Umbilical cord (tissue), 2 donors: ENCODE measurements around the gene GNAS. TPM values are rescaled to one million over a fixed set of nuclear protein-coding genes. Genes with fewer than 3 reads are reported as not detected.
"Not testable (repeated sequence)": the region's sequence is repeated elsewhere in the genome, so short reads cannot be mapped to it uniquely, and the experiment has no call there.

Experiments
- DNase-seq: peaks from one replicate; pipeline ENCODE4 v3.0.0-alpha.2; 2015; ENCODE audit warnings: low spot score
- total RNA-seq: library from RNA; depleted of rRNA; stranded (reverse); fragments of >200 nt; gene quantifications from one replicate; pipeline ENCODE4 v1.2.3, GENCODE V29; 2014; ENCODE audit warnings: low replicate concordance; ENCODE audit not compliant: insufficient read depth

Gene GNAS
- total RNA-seq, 1 donor from 2014 or later, result 248 TPM

DNA sequence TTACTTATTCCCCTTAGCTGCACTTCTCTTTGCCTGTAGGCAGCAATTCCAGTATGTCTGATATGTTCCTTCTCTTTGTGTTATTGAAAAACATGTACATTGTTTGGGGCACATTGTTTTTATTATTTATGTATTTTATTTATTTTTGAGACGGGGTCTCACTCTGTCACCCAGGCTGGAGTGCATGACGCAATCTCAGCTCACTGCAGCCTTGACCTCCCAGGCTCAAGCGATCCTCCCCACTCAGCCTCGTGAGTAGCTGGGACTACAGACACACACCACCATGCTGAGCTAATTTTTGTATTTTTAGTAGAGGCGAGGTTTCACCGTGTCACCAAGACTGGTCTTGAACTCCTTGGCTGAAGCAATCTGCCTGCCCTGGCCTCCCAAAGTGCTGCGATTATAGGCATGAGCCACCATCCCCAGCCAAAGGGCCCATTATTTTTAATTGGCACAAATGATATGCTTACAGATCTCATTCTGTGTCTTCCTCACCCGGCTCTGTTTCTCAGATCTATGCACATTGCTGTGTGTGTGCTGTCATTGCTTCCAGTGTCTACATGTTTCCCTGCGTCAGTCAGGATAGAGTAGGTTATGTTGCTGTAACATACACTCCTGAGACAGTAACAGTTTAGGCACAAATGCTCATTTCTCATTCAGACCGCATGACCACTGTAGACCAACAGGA lies 74.4 kb downstream of the GNAS start:
- DNase-seq, result no peak

DNA sequence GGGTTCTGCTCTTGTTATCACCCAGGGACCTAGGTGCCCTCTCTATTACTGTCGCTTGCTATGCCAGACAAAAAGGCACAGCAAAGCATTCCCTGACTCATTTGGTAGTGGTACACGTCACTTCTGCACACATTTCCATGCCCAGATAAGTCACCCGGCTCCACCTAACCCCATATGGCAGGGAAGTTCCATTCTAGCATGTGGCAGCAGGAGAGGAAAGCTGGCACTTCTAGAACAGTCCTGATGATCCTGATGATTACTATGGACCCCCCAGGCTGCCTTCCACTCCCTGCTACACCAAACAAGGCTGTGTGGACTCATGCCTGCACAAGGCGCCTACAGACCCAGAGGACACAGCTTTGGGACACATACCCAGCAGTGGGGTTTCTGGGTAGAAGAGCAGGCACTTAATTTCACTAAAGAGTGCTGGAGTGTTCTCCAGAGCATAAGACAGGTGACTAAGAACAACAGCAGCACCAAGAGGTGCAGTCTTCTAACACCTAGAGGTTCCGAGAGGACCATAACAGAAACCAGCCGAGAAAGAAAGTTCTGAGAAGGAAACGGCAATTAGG lies 75.1 kb downstream of the GNAS start:
- no peak for DNase-seq

DNA sequence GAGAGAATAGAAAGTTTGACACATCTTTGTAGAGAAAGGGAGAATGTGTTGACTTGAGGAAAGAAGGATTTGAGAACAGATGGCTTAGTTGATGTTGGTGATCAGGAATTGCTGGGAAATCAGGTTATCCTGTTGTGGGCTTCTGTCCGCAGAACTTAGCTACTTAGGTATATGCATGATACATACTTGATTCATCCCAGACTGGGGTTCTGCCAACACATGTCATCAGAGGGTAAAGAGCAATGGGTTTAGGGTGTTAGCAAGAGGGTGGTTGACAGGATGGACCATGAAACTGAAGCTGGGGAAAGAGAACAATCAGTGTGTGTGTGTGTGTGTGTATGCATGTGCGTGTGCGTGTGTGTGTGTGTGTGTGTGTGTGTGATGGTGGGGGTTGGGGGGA lies 78.0 kb downstream of the GNAS start:
- DNase-seq, result no peak

DNA sequence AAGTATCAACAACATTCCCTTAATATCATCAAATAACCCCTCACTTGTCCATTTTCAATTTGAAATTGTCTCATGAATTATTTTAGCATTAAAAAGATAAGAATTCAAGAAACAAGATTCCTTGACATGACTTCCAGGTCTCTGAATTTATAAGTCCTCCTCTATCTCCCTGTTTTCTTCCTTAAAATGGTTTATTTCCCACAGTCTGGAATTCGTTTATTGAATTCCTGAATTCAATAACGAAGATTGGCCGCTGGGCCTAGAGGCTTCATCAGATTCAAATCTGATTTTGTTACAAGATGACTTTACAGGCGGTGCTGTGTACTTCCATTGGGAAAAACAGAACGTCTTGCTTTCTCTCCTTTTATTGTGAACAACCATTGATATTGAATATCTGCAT lies 79.7 kb downstream of the GNAS start:
- DNase-seq, result no peak

DNA sequence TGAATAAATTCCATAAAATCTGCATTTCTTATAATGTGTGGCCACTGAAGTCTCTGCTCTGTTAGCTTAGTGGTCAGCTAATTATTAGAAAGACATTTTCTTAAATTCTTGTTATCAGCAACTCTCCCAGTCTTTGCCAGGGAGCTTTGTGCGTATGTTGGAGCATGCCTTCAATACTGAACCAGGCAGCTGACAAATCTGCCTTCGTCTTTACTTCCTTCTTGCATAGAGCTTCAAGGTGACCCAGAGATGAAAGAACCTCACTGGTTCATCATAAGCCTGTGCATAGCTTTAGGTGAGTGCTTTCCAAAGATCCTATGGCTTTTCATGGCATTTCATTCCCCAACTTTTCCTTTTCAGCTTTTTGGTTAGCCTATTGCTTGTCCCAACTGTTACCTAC lies 85.6 kb downstream of the GNAS start:
- DNase-seq, result no peak

DNA sequence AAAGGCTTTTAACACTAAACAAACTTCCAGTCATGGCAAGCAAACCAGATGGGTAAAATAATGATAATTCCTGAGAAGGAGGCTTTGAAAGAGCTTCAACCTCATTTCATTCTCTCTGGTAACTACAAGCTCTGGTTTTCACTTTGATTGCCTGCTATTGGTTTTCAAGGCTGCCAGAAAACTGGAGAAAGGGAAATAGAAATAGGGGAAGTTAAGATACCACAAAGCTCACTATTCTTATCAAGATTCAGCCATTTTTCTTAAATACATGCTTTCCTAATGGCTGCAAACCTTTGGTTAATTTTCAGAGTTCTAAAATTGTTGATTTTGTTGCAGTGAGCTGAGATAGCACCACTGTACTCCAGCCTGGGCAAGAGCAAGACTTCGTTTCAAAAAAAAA lies 86.0 kb downstream of the GNAS start:
- no peak for DNase-seq

DNA sequence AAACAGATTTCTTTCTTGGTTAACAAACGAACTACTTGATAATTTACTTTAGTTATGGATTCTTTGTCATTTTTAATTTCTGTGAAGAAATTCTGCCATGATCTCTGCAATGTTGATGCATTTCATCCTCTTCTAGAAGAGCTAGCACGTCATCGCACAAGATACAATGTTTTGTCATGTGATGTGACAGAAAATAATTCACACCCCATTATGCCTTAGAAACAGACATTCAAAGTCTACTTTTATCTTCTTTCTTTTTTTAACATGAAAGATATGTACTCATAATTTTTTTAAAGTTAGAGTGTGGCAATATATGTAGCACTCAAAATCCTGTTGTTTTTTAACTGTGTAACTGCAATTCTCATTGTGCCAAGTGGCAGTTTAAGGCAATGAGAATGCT lies 89.0 kb downstream of the GNAS start:
- DNase-seq, result no peak

DNA sequence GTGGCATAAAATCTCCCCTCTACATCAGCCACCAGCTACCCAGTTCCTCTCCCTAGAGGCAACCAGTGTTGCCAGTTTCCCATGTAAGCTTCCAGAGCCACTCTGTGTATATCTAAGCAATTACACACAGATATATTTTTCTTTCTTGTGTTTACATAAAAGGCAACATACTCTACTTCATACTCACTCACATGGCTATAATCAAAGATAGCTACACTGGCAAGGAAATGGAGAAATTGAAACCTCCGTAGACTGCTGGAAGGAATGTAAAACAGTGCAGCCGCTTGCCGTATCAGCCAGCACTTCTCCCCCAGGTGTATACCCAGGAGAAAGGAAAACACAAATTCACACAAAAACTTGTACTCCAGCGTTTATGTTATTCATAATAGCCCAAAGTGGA lies 90.0 kb downstream of the GNAS start:
- DNase-seq, result no peak

DNA sequence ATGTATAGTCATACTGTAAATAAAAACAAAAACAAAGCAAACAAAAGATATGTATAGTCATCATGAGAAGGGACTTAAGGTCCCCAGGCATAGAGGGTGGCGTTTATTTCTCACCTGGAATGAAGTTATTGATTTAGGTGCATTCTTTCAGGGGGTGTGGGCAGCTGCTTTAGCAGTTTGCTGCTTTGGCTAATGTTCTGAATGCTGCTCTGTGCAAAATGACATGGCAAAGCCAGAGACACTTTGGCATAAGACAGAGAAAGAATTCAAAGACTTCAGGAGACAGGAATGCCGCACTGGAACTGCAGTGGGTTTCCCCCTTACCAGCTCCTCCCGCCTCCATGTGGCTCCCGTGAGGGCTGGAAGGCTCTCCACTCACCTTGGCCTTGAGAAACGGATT lies 92.1 kb downstream of the GNAS start:
- DNase-seq, result no peak

DNA sequence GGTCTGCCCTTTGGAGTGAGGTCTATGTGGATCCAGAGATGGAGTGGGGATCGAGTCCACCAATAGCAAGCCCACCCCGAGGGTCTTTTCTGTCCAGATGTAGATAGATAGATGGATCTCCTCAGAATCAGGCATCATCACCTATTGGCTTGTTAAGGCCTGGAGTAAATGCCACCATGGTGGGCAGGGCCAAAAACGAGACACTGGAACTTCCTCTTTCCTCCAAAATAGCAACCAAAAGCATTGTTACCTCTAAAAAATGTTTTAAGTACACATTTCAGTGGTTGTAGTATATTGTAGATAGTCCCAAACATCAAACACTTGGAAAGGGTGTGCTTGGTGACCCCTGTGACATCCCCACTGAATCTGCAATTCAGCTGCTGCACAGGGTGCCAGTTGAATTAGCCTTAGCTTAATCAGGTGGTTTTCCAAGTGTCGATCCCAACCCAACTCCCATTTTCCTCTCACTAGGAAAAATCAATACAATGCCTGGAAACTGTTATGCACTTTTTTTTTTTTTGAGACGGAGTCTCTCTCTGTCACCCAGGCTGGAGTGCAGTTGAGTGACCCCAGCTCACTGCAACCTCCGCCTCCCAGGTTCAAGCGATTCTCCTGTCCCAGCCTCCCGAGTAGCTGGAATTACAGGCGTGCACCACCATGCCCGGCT lies 93.6 kb downstream of the GNAS start:
- DNase-seq, result no peak

DNA sequence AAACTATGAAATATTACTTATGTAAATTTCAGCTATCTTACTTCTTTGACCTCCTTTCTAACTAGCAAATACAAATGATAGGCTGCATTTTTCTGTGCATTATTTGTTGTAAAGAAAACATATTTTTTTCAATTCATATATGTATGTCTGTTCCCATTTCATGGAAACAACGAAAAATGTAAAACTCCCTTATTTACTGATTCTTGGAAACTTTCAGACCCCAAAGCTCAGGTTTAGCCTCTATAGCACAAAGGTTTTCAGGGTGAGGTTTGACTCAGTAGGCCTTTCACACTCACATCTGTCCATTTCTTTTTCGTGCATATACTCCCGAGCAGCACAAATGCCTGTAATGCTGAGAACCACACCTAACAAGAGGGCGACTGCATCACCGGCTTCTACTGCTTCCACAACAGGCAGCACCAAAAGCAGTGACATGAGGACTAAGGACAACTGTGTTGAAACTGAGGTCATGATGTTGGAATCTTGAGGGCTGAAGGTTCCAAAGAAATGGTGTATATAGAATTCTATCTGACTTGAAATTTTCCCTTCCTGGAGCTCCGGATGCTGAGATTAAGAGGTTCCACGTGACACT lies 95.4 kb downstream of the GNAS start:
- not testable (repeated sequence) for DNase-seq

DNA sequence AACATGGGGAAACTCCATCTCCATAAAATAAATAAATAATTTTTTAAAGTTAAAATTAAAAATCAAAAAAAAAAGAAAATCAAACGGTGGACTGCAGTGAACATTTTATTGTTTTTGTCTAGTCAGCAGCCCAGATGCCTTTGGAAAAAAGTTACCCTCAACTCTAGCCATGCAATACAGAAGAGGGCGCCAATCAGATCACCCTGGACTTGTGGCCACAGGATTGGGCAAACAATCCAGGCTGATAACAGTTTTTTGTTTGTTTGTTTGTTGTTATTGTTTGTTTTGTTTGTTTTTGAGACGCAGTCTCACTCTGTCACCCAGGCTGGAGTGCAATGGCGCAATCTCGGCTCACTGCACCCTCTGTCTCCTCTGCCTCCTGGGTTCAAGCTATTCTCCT lies 98.1 kb downstream of the GNAS start:
- no peak for DNase-seq

DNA sequence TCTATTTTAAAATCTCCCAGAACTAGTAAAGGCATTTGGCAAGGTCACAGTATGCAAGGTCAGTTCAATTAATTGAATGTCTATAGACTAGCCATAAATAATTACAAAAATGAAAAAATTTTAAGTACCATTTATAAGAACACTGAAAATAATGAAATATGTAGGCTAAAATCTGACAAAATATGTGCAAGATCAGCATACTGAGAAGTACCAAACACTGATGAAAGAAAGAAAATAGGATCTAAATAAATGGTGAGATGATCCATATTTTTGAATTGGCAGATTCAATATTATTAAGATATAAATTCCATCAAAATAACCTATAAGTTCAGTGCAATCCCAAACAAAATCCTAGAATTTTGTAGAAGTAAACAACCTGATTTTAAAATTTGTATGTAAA lies 100.5 kb downstream of the GNAS start:
- no peak for DNase-seq

DNA sequence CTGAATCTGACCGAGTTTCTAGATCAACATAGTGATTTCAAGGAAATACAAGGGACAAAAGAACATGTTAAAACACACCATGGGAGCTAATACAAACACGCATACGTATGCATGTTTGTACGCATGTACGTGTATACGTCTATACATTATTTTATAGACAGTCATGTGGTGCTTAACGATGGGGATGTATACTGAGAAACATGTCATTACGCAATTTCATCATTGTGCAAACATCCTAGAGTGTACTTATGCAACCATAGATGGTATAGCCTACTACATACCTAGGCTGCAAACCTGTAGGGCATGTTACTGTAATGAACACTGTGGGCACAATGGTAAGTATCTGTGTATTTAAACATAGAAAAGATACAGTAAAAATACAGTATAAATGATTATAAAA lies 103.6 kb downstream of the GNAS start:
- DNase-seq, result no peak

DNA sequence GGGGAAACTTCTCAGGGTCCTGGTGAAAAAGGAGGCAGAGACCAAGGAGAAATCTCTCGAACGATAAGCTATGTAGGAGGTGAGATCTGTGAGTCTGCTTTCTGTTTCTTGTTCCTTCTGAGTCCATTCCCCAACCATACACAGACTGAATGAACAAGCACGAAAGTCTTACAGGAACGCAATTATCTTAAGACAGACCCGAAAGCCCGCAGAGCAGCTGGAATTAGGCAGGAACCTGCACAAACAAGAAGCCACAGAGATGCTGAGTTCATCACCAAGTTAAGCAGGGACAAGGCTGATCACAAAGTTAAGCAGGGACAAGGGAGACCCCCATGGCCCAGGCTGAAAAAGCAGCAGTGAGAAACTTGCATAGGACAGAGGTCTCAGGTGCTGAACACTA lies 107.1 kb downstream of the GNAS start:
- DNase-seq, result no peak

Other genes starting within 250 kb of the GNAS start
- gene STX16, start 201.4 kb upstream of the GNAS start, total RNA-seq, result 24.1 TPM
- 25.0 TPM for gene NPEPL1, start 159.9 kb upstream of the GNAS start, total RNA-seq
- 4.1 TPM for gene GNAS-AS1, start 1.8 kb upstream of the GNAS start, total RNA-seq
- 28.2 TPM for gene NELFCD, start 128.5 kb downstream of the GNAS start, total RNA-seq
- 131 TPM for gene CTSZ, start 154.5 kb downstream of the GNAS start, total RNA-seq
- 2.4 TPM for gene TUBB1, start 166.7 kb downstream of the GNAS start, total RNA-seq
- 34.7 TPM for gene ATP5F1E, start 179.6 kb downstream of the GNAS start, total RNA-seq
- 40.0 TPM for gene PRELID3B, start 190.1 kb downstream of the GNAS start, total RNA-seq